ENCODE results near the gene DHTKD1. TPM values are rescaled to one million over a fixed set of nuclear protein-coding genes. Genes with fewer than 3 reads are reported as not detected.

The DHTKD1 gene
- total and polyA plus RNA-seq, 2 experiments from 2014 or later = 20.2 to 63.9 TPM

GRCh38 chr10:12156367-12157123 is 87.8 kb downstream of the DHTKD1 start:
- Mint-ChIP-seq H3K9me3 (no peaks in the 10 kb centered on the region), H3K36me3 (ENCODE audit: low read depth) (peaks cover 12% of the 10 kb centered on the region; the same call in 2 of the 3 replicates), H3K27ac (no peak overlapping the region; the same call in 1 of the 2 replicates), H3K4me1 (no peaks in the 10 kb centered on the region), H3K27me3 (ENCODE audit: insufficient read depth, low read depth, poor library complexity) (no peaks in the 10 kb centered on the region), H3K4me3 (no peak overlapping the region)
- TF ChIP-seq ZNF331 (CRISPR knock-in tag; IDR thresholded peaks at IDR 0.05; ENCODE audit: low read depth) (no peak), REST (IDR thresholded peaks at IDR 0.05; ENCODE audit: unreplicated experiment) (no peak), ZNF114 (CRISPR knock-in tag; IDR thresholded peaks at IDR 0.05) (no peak), EZH2 (IDR thresholded peaks at IDR 0.05; ENCODE audit: low read depth, unreplicated experiment) (no peak), STAT1 (IDR thresholded peaks at IDR 0.05; ENCODE audit: unreplicated experiment) (no peak), NANOG (IDR thresholded peaks at IDR 0.05; ENCODE audit: borderline replicate concordance) (no peak), ETS1 (IDR thresholded peaks at IDR 0.05) (no peak), CTCF (conservative IDR thresholded peaks at IDR 0.05; ENCODE audit: low read depth in 2 of 2) (no peak), EZH2phosphoT487 (IDR thresholded peaks at IDR 0.05; ENCODE audit: unreplicated experiment) (no peak), POLR2AphosphoS5 (IDR thresholded peaks at IDR 0.05; ENCODE audit: low read depth) (no peak), JUNB (IDR thresholded peaks at IDR 0.05; ENCODE audit: unreplicated experiment) (no peak), CREB1 (CRISPR knock-in tag; IDR thresholded peaks at IDR 0.05; ENCODE audit: low read depth) (no peak)
- TF ChIP-seq, protein P1, sequence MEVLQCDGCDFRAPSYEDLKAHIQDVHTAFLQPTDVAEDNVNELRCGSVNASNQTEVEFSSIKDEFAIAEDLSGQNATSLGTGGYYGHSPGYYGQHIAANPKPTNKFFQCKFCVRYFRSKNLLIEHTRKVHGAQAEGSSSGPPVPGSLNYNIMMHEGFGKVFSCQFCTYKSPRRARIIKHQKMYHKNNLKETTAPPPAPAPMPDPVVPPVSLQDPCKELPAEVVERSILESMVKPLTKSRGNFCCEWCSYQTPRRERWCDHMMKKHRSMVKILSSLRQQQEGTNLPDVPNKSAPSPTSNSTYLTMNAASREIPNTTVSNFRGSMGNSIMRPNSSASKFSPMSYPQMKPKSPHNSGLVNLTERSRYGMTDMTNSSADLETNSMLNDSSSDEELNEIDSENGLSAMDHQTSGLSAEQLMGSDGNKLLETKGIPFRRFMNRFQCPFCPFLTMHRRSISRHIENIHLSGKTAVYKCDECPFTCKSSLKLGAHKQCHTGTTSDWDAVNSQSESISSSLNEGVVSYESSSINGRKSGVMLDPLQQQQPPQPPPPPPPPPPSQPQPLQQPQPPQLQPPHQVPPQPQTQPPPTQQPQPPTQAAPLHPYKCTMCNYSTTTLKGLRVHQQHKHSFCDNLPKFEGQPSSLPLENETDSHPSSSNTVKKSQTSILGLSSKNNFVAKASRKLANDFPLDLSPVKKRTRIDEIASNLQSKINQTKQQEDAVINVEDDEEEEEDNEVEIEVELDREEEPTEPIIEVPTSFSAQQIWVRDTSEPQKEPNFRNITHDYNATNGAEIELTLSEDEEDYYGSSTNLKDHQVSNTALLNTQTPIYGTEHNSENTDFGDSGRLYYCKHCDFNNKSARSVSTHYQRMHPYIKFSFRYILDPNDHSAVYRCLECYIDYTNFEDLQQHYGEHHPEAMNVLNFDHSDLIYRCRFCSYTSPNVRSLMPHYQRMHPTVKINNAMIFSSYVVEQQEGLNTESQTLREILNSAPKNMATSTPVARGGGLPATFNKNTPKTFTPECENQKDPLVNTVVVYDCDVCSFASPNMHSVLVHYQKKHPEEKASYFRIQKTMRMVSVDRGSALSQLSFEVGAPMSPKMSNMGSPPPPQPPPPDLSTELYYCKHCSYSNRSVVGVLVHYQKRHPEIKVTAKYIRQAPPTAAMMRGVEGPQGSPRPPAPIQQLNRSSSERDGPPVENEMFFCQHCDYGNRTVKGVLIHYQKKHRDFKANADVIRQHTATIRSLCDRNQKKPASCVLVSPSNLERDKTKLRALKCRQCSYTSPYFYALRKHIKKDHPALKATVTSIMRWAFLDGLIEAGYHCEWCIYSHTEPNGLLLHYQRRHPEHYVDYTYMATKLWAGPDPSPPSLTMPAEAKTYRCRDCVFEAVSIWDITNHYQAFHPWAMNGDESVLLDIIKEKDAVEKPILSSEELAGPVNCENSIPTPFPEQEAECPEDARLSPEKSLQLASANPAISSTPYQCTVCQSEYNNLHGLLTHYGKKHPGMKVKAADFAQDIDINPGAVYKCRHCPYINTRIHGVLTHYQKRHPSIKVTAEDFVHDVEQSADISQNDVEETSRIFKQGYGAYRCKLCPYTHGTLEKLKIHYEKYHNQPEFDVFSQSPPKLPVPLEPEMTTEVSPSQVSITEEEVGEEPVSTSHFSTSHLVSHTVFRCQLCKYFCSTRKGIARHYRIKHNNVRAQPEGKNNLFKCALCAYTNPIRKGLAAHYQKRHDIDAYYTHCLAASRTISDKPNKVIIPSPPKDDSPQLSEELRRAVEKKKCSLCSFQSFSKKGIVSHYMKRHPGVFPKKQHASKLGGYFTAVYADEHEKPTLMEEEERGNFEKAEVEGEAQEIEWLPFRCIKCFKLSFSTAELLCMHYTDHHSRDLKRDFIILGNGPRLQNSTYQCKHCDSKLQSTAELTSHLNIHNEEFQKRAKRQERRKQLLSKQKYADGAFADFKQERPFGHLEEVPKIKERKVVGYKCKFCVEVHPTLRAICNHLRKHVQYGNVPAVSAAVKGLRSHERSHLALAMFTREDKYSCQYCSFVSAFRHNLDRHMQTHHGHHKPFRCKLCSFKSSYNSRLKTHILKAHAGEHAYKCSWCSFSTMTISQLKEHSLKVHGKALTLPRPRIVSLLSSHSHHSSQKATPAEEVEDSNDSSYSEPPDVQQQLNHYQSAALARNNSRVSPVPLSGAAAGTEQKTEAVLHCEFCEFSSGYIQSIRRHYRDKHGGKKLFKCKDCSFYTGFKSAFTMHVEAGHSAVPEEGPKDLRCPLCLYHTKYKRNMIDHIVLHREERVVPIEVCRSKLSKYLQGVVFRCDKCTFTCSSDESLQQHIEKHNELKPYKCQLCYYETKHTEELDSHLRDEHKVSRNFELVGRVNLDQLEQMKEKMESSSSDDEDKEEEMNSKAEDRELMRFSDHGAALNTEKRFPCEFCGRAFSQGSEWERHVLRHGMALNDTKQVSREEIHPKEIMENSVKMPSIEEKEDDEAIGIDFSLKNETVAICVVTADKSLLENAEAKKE (CRISPR knock-in tag; IDR thresholded peaks at IDR 0.05) = no peak
- Histone ChIP-seq H3K79me2 (replicated peaks; ENCODE audit: insufficient read depth) (no peaks in the 10 kb centered on the region), H3K4me2 (no peak overlapping the region), H3K4me3 (no peak overlapping the region), H3K4me1 (ENCODE audit: insufficient read depth) (no peaks in the 10 kb centered on the region; the same call in 1 of the 2 replicates), H3F3A (replicated peaks; ENCODE audit: low read depth) (no peaks in the 10 kb centered on the region), H3K9me2 (ENCODE audit: insufficient read depth) (no peaks in the 10 kb centered on the region), H4K20me1 (replicated peaks; ENCODE audit: insufficient read depth) (0 out of 2 replicates have a peak, but pooled peaks cover 7% of the 10 kb centered on the region), H3K27me3 (ENCODE audit: insufficient read depth) (no peaks in the 10 kb centered on the region), H3K27ac (ENCODE audit: low read depth) (no peak overlapping the region), H3K36me3 (ENCODE audit: insufficient read depth) (peaks cover 15% of the 10 kb centered on the region; the same call in 1 of the 2 replicates), H2AFZ (no peak overlapping the region)
- DNase-seq (ENCODE audit: low spot score) (no peak), ATAC-seq (no peak)

Data from GM23338 (cell line).